Inferior parietal cortex (tissue), 1 donor: ENCODE data around the gene WNT10A.
"Not testable (repeated sequence)": the region's sequence is repeated elsewhere in the genome, so short reads cannot be mapped to it uniquely, and the experiment has no call there.

Experiments used
- DNase-seq: peaks from one replicate; pipeline ENCODE4 v3.0.0-alpha.2; 2016; ENCODE audit errors: extremely low spot score

Gene WNT10A

DNA sequence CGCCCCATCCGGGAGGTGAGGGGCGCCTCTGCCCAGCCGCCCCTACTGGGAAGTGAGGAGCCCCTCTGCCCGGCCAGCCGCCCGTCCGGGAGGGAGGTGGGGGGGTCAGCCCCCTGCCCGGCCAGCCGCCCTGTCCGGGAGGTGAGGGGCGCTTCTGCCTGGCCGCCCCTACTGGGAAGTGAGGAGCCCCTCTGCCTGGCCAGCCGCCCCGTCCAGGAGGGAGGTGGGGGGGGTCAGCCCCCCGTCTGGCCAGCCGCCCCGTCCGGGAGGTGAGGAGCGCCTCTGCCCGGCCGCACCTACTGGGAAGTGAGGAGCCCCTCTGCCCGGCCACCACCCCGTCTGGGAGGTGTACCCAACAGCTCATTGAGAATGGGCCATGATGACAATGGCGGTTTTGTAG is 51.1 kb downstream of the WNT10A start:
- not testable (repeated sequence) for DNase-seq
